Dedifferentiated amniotic fluid mesenchymal stem cell (primary cell): ENCODE results near the gene RAB38.

Experiments
- DNase-seq: peaks from one replicate; pipeline ENCODE4 v3.0.0-alpha.2; 2016; ENCODE audit errors: extremely low spot score

The RAB38 gene

GRCh38 chr11:88174709-88175568 lies at the start of gene RAB38:
TSS of gene RAB38 (minus strand) at chr11:88175443. CDS start at chr11:88175384, 59 bp downstream.
- peak; percentile 74 for DNase-seq

GRCh38 chr11:88213406-88213805 lies 38.2 kb upstream of the RAB38 start:
- DNase-seq, result no peak

- DNase-seq, result no peak
Measured at GRCh38 chr11:88212300-88212699, 37.1 kb upstream of the RAB38 start.

- no peak for DNase-seq
Measured at GRCh38 chr11:88208745-88209144, 33.5 kb upstream of the RAB38 start.

- DNase-seq, result no peak
Measured at GRCh38 chr11:88206751-88207150, 31.5 kb upstream of the RAB38 start.

- no peak for DNase-seq
Measured at GRCh38 chr11:88204353-88204752, 29.1 kb upstream of the RAB38 start.

GRCh38 chr11:88203604-88204003 lies 28.4 kb upstream of the RAB38 start:
- no peak for DNase-seq

- no peak for DNase-seq
Measured at GRCh38 chr11:88202498-88202897, 27.3 kb upstream of the RAB38 start.

- DNase-seq, result no peak
Measured at GRCh38 chr11:88196393-88196792, 21.1 kb upstream of the RAB38 start.

GRCh38 chr11:88195908-88196307 lies 20.7 kb upstream of the RAB38 start:
- no peak for DNase-seq

- DNase-seq, result no peak
Measured at GRCh38 chr11:88194990-88195389, 19.7 kb upstream of the RAB38 start.

- DNase-seq, result no peak
Measured at GRCh38 chr11:88193278-88193677, 18.0 kb upstream of the RAB38 start.

GRCh38 chr11:88188932-88189253 lies 13.7 kb upstream of the RAB38 start:
- no peak for DNase-seq

- no peak for DNase-seq
Measured at GRCh38 chr11:88188251-88188931, 13.1 kb upstream of the RAB38 start.

- DNase-seq, result no peak
Measured at GRCh38 chr11:88183233-88183632, 8.0 kb upstream of the RAB38 start.

- no peak for DNase-seq
Measured at GRCh38 chr11:88181776-88182175, 6.5 kb upstream of the RAB38 start.

GRCh38 chr11:88179971-88180629 lies 4.9 kb upstream of the RAB38 start:
- peak; percentile 63 for DNase-seq

GRCh38 chr11:88179141-88179540 lies 3.9 kb upstream of the RAB38 start:
- DNase-seq, result no peak

GRCh38 chr11:88178191-88178590 lies 2.9 kb upstream of the RAB38 start:
- DNase-seq, result no peak

- no peak for DNase-seq
Measured at GRCh38 chr11:88175569-88176075, 379 bp upstream of the RAB38 start.

- DNase-seq, result no peak
Measured at GRCh38 chr11:88173956-88174355, 1.3 kb downstream of the RAB38 start.

GRCh38 chr11:88171982-88172381 lies 3.3 kb downstream of the RAB38 start:
- DNase-seq, result no peak

- no peak for DNase-seq
Measured at GRCh38 chr11:88170673-88171072, 4.6 kb downstream of the RAB38 start.
